Hepatocyte (in vitro differentiated cells): Measurements from ENCODE around the gene PLPP1.

Experiments
- CTCF ChIP-seq: fragments of 200-600 bp; sonication (generic); IDR thresholded peaks from 2 replicates; pipeline ENCODE4 v1.5.1; 2016; ENCODE audit warnings: antibody characterized with exemption, mild to moderate bottlenecking; ENCODE audit not compliant: poor library complexity
- EZH2 ChIP-seq: fragments of 200-600 bp; sonication (generic); IDR thresholded peaks from 2 replicates; pipeline ENCODE4 v1.6.1; 2016; ENCODE audit warnings: antibody characterized with exemption, mild to moderate bottlenecking, borderline replicate concordance
- EZH2phosphoT487 ChIP-seq: fragments of 200-600 bp; sonication (generic); IDR thresholded peaks from one replicate; pipeline ENCODE4 v1.6.1; 2018; ENCODE audit warnings: antibody characterized with exemption, mild to moderate bottlenecking, low read depth, moderate library complexity; ENCODE audit not compliant: unreplicated experiment, severe bottlenecking

- TF ChIP-seq CTCF = no peak
- no peak for TF ChIP-seq EZH2
- no peak for TF ChIP-seq EZH2phosphoT487
Measured at GRCh38 chr5:55446640-55447351, 88.0 kb downstream of the PLPP1 start.
